Measurements from ENCODE around the gene KATNBL1.
A peak's percentile ranks its signal among the peaks of the same experiment; 100 is the strongest.

The KATNBL1 gene, protein sequence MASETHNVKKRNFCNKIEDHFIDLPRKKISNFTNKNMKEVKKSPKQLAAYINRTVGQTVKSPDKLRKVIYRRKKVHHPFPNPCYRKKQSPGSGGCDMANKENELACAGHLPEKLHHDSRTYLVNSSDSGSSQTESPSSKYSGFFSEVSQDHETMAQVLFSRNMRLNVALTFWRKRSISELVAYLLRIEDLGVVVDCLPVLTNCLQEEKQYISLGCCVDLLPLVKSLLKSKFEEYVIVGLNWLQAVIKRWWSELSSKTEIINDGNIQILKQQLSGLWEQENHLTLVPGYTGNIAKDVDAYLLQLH

DNA sequence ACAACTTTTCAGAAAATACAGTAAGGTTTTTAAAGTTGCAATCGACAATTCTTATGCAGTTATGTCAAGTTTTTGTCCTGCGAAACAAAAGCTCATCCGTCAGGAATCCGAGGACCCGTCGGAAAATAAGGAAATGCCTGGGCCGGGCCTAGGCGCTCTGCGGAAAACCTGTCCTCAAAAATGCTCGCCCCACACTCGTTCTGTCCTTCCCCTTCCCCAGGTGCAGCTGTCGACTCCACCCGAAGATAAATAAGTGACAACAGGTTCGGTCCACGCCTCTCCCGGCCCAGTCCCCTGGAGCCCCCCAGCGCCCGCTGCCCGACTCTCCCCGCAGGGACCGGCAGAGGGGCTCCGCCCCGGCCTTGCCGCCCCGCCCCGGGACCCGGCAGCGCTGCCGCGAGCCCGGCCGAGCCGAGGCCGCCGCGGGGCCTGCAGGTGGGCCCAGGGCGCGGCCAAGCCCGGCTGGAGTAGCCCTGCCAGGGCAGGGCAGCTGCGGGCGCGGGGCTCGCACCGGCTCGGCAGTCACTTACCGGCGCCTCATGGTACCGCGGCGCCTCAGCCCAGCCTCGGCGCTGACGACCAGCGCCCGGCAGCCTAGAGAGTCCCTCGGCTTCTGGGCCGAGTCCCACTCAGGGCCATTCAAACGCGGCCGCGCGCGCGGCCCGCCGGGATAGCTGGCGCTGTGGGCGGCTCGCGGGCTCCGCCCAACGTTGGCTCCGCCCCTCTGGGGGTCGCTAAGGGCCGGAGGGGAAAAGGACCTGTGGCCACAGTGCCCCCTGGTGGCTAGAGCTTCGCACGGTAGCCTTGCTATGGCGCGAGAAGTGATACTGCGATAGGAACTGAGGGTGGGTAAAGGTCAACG lies at the start of gene KATNBL1:
Gene KATNBL1, minus strand, starts transcription at position 676 of the 862 bp plus-strand sequence. CDS start 46,420 bp downstream, outside the sequence.
- Mint-ChIP-seq H3K4me1 (peaks cover 34% of the 10 kb centered on the region), H3K36me3 (peaks cover 9% of the 10 kb centered on the region), H3K4me3 (peak within 1 kb of the TSS; percentile 71), H3K9me3 (no peaks in the 10 kb centered on the region), H3K27ac (peak within 1 kb of the TSS; percentile 75)
- ATAC-seq (peak; percentile 93), DNase-seq (ENCODE audit: low spot score in 2 of 2) (peak; percentile 97 to 99)

- Mint-ChIP-seq H3K36me3 (peaks cover 61% of the 10 kb centered on the region), H3K4me1 (peaks cover 5% of the 10 kb centered on the region), H3K9me3 (no peaks in the 10 kb centered on the region), H3K27ac (no peak overlapping the region), H3K4me3 (no peak overlapping the region)
- ATAC-seq, result no peak
- DNase-seq (ENCODE audit: low spot score in 2 of 2), result no peak
Observed at GRCh38 chr15:34259566-34259965, 49.7 kb upstream of the KATNBL1 start.

GRCh38 chr15:34258151-34258550 lies 48.3 kb upstream of the KATNBL1 start:
- H3K36me3 Mint-ChIP-seq, result peaks cover 73% of the 10 kb centered on the region
- H3K4me1 Mint-ChIP-seq, result peaks cover 5% of the 10 kb centered on the region
- H3K4me3 Mint-ChIP-seq, result no peak overlapping the region
- no peak for DNase-seq (ENCODE audit: low spot score in 2 of 2)
- no peak for ATAC-seq
- no peaks in the 10 kb centered on the region for H3K9me3 Mint-ChIP-seq
- peak overlapping the region; percentile 60 for H3K27ac Mint-ChIP-seq

DNA sequence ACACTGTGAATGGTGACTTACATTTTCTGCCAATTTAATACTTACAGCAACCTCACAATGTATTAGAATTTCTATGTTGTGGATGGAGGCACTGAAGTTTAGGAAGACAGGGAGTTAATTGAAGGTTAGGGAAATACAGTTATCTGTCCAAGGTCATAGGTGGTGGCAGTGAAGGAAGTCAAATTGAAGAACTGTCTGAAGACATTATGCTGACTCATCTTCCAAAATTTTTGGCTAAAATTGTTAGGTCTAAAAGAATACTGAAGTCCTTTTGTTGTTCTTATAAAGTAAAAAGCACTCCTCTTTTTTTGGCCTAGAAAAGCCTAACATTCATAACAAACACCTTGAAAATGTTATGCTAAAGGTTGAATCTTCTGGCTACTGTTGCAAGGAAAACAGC lies 42.6 kb upstream of the KATNBL1 start:
- no peaks in the 10 kb centered on the region for H3K9me3 Mint-ChIP-seq
- DNase-seq (ENCODE audit: low spot score in 2 of 2), result no peak
- no peak for ATAC-seq
- H3K4me1 Mint-ChIP-seq, result peaks cover 5% of the 10 kb centered on the region
- no peak overlapping the region for H3K27ac Mint-ChIP-seq
- no peak overlapping the region for H3K4me3 Mint-ChIP-seq
- peaks cover 87% of the 10 kb centered on the region for H3K36me3 Mint-ChIP-seq

DNA sequence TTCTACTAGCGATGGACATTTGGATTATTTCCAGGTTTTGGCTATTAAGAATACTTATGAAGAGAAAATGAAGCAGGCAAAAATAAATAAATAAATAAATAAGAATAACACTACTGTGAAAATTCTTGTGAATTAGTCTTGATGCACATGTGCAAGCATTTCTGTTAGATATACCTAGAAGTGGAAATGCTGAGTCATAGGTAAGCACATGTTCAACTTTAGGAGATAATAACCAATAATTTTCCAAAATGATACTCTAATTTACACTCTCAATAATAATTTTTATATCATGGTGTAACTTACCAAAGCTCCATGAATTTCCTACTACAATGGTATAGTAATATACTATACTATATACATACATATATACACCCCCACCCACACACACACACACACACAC lies 38.3 kb upstream of the KATNBL1 start:
- H3K4me3 Mint-ChIP-seq, result no peak overlapping the region
- peaks cover 60% of the 10 kb centered on the region for H3K36me3 Mint-ChIP-seq
- H3K9me3 Mint-ChIP-seq, result no peaks in the 10 kb centered on the region
- no peak overlapping the region for H3K27ac Mint-ChIP-seq
- no peaks in the 10 kb centered on the region for H3K4me1 Mint-ChIP-seq
- ATAC-seq (no peak), DNase-seq (ENCODE audit: low spot score in 2 of 2) (no peak)

DNA sequence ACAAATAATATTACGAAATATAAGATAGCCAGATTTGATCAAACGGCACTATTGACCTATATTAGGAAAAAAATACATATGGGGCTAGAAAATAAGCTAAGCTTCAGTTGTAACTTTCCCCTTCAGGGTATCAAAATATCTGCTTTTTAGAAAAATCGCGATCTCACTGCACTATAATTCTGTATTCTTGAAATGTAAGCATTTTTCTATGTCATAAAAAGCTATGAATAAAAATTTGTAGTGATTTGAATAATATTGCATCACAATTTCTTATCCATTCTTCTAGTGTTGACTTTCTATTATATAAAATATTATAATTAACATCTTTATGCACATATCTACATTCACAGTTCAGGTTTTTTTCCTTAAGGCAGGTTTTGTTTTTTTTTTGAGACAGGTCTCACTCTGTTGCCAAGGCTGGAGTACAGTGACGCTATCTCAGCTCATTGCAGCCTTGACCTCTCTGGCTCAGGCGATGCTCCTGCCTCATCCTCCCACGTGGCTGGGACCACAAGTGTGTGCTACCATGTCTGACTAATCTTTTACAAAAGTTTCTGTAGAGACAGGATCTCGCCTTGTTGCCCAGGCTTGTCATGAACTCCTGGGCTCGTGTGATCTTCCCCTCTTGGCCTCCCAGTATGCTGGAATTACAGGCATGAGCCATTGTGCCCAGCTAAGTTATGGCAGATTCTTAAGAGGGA lies 36.5 kb upstream of the KATNBL1 start:
- DNase-seq (ENCODE audit: low spot score in 2 of 2) (no peak), ATAC-seq (no peak)
- Mint-ChIP-seq H3K4me3 (no peak overlapping the region), H3K36me3 (peaks cover 60% of the 10 kb centered on the region), H3K9me3 (no peaks in the 10 kb centered on the region), H3K4me1 (no peaks in the 10 kb centered on the region), H3K27ac (no peak overlapping the region)

DNA sequence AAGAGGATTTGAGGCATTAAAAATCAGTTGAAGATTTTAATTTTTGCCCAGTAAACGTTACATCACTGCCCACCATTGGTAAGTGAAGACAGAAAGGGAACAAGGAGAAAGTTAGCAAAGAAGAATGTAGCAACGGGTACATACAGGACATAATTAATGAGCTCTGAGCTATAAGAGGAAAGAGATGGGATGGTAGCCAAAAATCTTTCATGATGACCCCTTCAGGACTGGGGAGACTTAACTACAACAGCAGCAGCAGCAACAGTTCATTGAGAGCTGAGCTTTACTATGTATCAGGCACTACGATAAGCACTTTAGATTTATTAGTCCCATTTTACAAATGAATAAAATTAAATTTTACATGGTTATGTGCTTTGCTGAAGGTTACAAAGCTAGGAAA lies 33.3 kb upstream of the KATNBL1 start:
- no peak for ATAC-seq
- H3K4me1 Mint-ChIP-seq, result peaks cover 20% of the 10 kb centered on the region
- peak overlapping the region; percentile 51 for H3K27ac Mint-ChIP-seq
- no peak overlapping the region for H3K4me3 Mint-ChIP-seq
- no peak for DNase-seq (ENCODE audit: low spot score in 2 of 2)
- peaks cover 62% of the 10 kb centered on the region for H3K36me3 Mint-ChIP-seq
- no peaks in the 10 kb centered on the region for H3K9me3 Mint-ChIP-seq

DNA sequence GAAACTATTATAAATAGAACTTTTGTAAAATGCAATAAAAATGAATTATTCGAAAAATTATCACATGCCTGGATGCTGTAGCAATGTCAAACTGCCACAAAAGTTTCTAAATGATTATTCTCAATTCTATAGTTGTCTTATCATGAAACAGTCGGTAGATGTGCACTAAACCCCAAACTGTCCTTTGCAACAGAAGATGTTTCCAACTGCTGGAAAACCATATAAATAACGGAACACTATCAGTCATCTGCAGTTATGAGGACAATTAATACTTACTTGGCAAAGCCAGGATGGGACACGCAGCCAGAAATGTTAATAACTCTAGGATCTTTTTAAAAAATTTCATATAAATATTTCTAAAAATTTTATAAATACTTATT lies 32.4 kb upstream of the KATNBL1 start:
- Mint-ChIP-seq H3K27ac (no peak overlapping the region), H3K36me3 (peaks cover 71% of the 10 kb centered on the region), H3K9me3 (no peaks in the 10 kb centered on the region), H3K4me3 (no peak overlapping the region), H3K4me1 (peaks cover 20% of the 10 kb centered on the region)
- ATAC-seq (no peak), DNase-seq (ENCODE audit: low spot score in 2 of 2) (no peak)

- ATAC-seq, result peak; percentile 68
- peaks cover 20% of the 10 kb centered on the region for H3K4me1 Mint-ChIP-seq
- no peak overlapping the region for H3K27ac Mint-ChIP-seq
- DNase-seq (ENCODE audit: low spot score in 2 of 2), result no peak
- no peak overlapping the region for H3K4me3 Mint-ChIP-seq
- H3K9me3 Mint-ChIP-seq, result no peaks in the 10 kb centered on the region
- H3K36me3 Mint-ChIP-seq, result peaks cover 78% of the 10 kb centered on the region
Observed at GRCh38 chr15:34241376-34242330, 31.8 kb upstream of the KATNBL1 start.

DNA sequence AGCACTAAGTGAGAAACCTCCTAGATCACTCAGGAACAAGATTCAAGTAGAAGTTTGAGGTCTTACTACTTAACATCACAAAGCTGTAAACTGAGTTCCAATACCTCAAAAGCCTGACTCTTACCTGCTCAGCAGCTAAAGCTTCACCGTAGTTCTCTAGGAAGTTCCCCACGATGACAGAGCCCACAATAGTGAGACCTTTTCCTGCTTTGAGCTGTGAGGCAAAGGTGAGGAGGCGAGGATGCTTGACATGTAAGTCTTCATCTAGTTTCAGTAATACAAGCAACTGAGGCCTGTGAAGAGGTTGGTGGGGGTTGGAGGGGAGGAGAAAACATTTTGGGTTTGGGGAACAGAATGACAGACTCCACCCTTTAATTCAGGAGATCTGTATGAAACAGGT lies 30.6 kb upstream of the KATNBL1 start:
- no peak for DNase-seq (ENCODE audit: low spot score in 2 of 2)
- H3K27ac Mint-ChIP-seq, result peak overlapping the region; percentile 45
- H3K4me3 Mint-ChIP-seq, result no peak overlapping the region
- no peaks in the 10 kb centered on the region for H3K9me3 Mint-ChIP-seq
- ATAC-seq, result peak; percentile 52
- peaks cover 89% of the 10 kb centered on the region for H3K36me3 Mint-ChIP-seq
- peaks cover 20% of the 10 kb centered on the region for H3K4me1 Mint-ChIP-seq

DNA sequence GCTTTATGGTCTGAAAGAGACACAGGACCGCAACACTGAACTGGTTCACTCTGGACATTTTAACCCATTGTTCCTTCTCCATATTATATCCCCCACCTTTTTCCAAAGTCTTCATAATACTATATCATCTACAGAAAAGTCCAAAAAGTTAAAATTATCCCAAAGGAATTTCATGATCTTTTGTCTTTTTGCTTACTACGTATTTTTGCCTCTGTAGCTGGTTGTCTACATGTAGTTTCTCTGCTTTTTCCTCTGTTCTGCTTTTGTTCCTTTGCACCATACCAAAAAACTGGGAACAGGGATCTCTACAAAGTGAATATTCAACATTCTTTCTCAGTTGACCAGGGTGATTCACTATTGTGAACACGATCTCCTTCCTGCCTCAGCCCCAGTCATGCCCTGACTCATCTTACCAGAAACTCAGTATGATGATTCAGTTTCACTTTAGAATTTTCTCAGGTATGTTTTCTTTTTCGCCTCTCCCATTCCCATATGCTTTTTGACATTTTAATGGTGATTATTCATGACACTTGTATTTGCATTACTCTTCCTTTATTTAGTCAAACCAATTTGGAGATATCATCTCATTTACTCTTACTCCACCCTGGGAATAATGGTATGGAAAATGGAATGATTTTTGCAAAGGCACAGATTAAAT lies 29.4 kb upstream of the KATNBL1 start:
- peak; percentile 99 for ATAC-seq

DNA sequence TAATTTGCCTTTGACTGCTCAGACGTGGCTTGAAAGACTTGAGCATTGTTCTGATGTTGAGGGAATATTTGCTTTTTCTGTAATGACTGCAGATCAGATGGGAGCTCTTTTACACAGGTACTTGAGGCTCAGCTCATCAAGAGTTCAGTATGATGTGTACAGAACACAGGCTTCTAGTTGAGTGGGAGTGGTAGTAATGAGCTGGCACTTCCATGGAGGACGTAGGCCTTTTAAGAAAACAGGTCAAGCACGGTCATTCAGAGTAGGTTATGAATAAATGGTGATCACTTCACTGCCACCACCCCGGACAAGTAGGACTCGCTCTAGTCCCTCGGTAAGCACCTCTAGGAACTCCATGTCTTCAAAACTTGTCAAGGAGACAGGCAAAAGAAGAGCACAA lies 23.7 kb upstream of the KATNBL1 start:
- DNase-seq (ENCODE audit: low spot score in 2 of 2), result no peak
- Mint-ChIP-seq H3K27ac (peak overlapping the region; percentile 89), H3K4me3 (no peak overlapping the region), H3K4me1 (peaks cover 11% of the 10 kb centered on the region), H3K9me3 (no peaks in the 10 kb centered on the region), H3K36me3 (peaks cover 94% of the 10 kb centered on the region)
- ATAC-seq, result peak; percentile 93

More for the DNA sequence above, 29.4 kb upstream of the KATNBL1 start:
- H3K4me1 Mint-ChIP-seq, result peaks cover 20% of the 10 kb centered on the region
- peak overlapping the region; percentile 42 for H3K4me3 Mint-ChIP-seq
- no peak for DNase-seq (ENCODE audit: low spot score in 2 of 2)
- H3K36me3 Mint-ChIP-seq, result peaks cover 96% of the 10 kb centered on the region
- H3K27ac Mint-ChIP-seq, result peak overlapping the region; percentile 88
- no peaks in the 10 kb centered on the region for H3K9me3 Mint-ChIP-seq

DNA sequence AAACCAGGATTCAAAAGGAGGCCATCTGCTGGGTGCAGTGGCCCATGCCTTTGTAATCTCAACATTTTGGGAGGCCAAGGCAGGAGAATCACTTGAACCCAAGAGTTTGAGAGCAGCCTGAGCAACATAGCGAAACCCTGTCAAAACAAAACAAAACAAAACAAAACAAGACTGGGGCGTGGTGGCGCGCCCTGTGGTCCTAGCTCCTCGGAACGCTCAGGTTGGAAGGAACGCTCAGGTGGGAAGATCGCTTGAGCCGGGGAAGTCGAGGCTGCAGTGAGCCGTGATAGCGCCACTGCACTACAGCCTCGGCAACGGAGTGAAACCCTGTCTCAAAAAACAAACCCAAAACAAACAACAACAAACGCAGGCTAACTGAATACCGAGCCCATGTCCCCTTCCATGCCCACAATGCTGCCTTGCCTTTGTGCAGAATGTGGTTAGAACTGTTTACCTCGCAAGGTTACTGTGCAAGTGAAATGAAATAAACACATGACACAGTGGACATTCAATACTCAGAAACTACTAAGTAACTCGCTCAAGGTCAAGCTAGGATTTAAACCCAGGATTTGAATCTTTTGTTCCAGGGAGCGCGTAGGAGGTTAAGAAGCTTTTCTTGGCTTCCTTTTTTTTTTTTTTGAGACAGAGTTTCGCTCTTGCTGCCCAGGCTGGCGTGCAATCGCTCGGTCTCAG lies 14.2 kb upstream of the KATNBL1 start:
- H3K36me3 Mint-ChIP-seq, result peaks cover 44% of the 10 kb centered on the region
- H3K9me3 Mint-ChIP-seq, result no peaks in the 10 kb centered on the region

More for the DNA sequence above, 14.2 kb upstream of the KATNBL1 start:
- no peak for ATAC-seq
- H3K27ac Mint-ChIP-seq, result peak overlapping the region; percentile 98
- peak overlapping the region; percentile 97 for H3K4me3 Mint-ChIP-seq
- peaks cover 29% of the 10 kb centered on the region for H3K4me1 Mint-ChIP-seq
- DNase-seq (ENCODE audit: low spot score in 2 of 2), result no peak

All from stimulated activated effector memory CD8-positive, alpha-beta T cell treated with anti-CD3 and anti-CD28 coated beads, Interleukin-12 subunit alpha, Interleukin-12 subunit beta, amount 100 ng/mL, for 72 hours (primary cell).